Measurements from ENCODE around the gene IL1B. TPM values are rescaled to one million over a fixed set of nuclear protein-coding genes. Genes with fewer than 3 reads are reported as not detected.
"Not testable (repeated sequence)": the region's sequence is repeated elsewhere in the genome, so short reads cannot be mapped to it uniquely, and the experiment has no call there.

The IL1B gene
- total RNA-seq, 1 experiment from 2014 or later, result 0.69 TPM

- in situ Hi-C loops (cut with HindIII; ENCODE audit: low pct_unique_long_range_greater_than_20kb, low sequenced_read_pairs); DNase-seq (ENCODE audit: low read depth, low spot score): not testable (repeated sequence)
Observed at GRCh38 chr2:112833639-112833931, 3.0 kb downstream of the IL1B start.

- no peak for DNase-seq (ENCODE audit: low read depth, low spot score)
- in situ Hi-C loops (cut with HindIII; ENCODE audit: low pct_unique_long_range_greater_than_20kb, low sequenced_read_pairs), result no loop called here
Observed at GRCh38 chr2:112832841-112833638, 3.5 kb downstream of the IL1B start.

- in situ Hi-C loops (cut with HindIII; ENCODE audit: low pct_unique_long_range_greater_than_20kb, low sequenced_read_pairs), result no loop called here
- no peak for DNase-seq (ENCODE audit: low read depth, low spot score)
Observed at GRCh38 chr2:112831946-112832840, 4.4 kb downstream of the IL1B start.

- no peak for DNase-seq (ENCODE audit: low read depth, low spot score)
- in situ Hi-C loops (cut with HindIII; ENCODE audit: low pct_unique_long_range_greater_than_20kb, low sequenced_read_pairs), result no loop called here
Observed at GRCh38 chr2:112831513-112831845, 5.1 kb downstream of the IL1B start.

GRCh38 chr2:112830682-112831512, 5.7 kb downstream of the IL1B start:
- no peak for DNase-seq (ENCODE audit: low read depth, low spot score)
- in situ Hi-C loops (cut with HindIII; ENCODE audit: low pct_unique_long_range_greater_than_20kb, low sequenced_read_pairs), result no loop called here

GRCh38 chr2:112829961-112830681, 6.5 kb downstream of the IL1B start:
- in situ Hi-C loops (cut with HindIII; ENCODE audit: low pct_unique_long_range_greater_than_20kb, low sequenced_read_pairs), result no loop called here
- DNase-seq (ENCODE audit: low read depth, low spot score), result no peak

- in situ Hi-C loops (cut with HindIII; ENCODE audit: low pct_unique_long_range_greater_than_20kb, low sequenced_read_pairs), result no loop called here
- no peak for DNase-seq (ENCODE audit: low read depth, low spot score)
Observed at GRCh38 chr2:112829101-112829960, 7.2 kb downstream of the IL1B start.

GRCh38 chr2:112828251-112828691, 8.3 kb downstream of the IL1B start:
- DNase-seq (ENCODE audit: low read depth, low spot score), result no peak
- in situ Hi-C loops (cut with HindIII; ENCODE audit: low pct_unique_long_range_greater_than_20kb, low sequenced_read_pairs), result no loop called here

GRCh38 chr2:112827604-112828185, 8.9 kb downstream of the IL1B start:
- in situ Hi-C loops (cut with HindIII; ENCODE audit: low pct_unique_long_range_greater_than_20kb, low sequenced_read_pairs), result no loop called here

GRCh38 chr2:112827009-112827408, 9.6 kb downstream of the IL1B start:
- no peak for DNase-seq (ENCODE audit: low read depth, low spot score)
- in situ Hi-C loops (cut with HindIII; ENCODE audit: low pct_unique_long_range_greater_than_20kb, low sequenced_read_pairs), result no loop called here

More at GRCh38 chr2:112827604-112828185, 8.9 kb downstream of the IL1B start:
- no peak for DNase-seq (ENCODE audit: low read depth, low spot score)

GRCh38 chr2:112825706-112826105, 10.9 kb downstream of the IL1B start:
- in situ Hi-C loops (cut with HindIII; ENCODE audit: low pct_unique_long_range_greater_than_20kb, low sequenced_read_pairs), result no loop called here
- DNase-seq (ENCODE audit: low read depth, low spot score), result no peak

GRCh38 chr2:112824694-112825085, 11.9 kb downstream of the IL1B start:
- in situ Hi-C loops (cut with HindIII; ENCODE audit: low pct_unique_long_range_greater_than_20kb, low sequenced_read_pairs), result no loop called here
- DNase-seq (ENCODE audit: low read depth, low spot score), result no peak

- DNase-seq (ENCODE audit: low read depth, low spot score), result no peak
- in situ Hi-C loops (cut with HindIII; ENCODE audit: low pct_unique_long_range_greater_than_20kb, low sequenced_read_pairs), result no loop called here
Observed at GRCh38 chr2:112821682-112822081, 14.9 kb downstream of the IL1B start.

GRCh38 chr2:112821142-112821541, 15.4 kb downstream of the IL1B start:
- in situ Hi-C loops (cut with HindIII; ENCODE audit: low pct_unique_long_range_greater_than_20kb, low sequenced_read_pairs), result no loop called here
- no peak for DNase-seq (ENCODE audit: low read depth, low spot score)

- in situ Hi-C loops (cut with HindIII; ENCODE audit: low pct_unique_long_range_greater_than_20kb, low sequenced_read_pairs), result no loop called here
- DNase-seq (ENCODE audit: low read depth, low spot score), result no peak
Observed at GRCh38 chr2:112820343-112820742, 16.2 kb downstream of the IL1B start.

GRCh38 chr2:112819081-112819480, 17.5 kb downstream of the IL1B start:
- DNase-seq (ENCODE audit: low read depth, low spot score), result no peak
- in situ Hi-C loops (cut with HindIII; ENCODE audit: low pct_unique_long_range_greater_than_20kb, low sequenced_read_pairs), result no loop called here
